Activated T-helper 17 cell treated with anti-CD3 and anti-CD28 coated beads, Interleukin-2, amount 50 U/mL, for 72 hours (primary cell): Measurements from ENCODE around the gene U2AF1. TPM values are rescaled to one million over a fixed set of nuclear protein-coding genes. Genes with fewer than 3 reads are reported as not detected.
"Not testable (repeated sequence)": the region's sequence is repeated elsewhere in the genome, so short reads cannot be mapped to it uniquely, and the experiment has no call there.

ENCODE experiments used
- ATAC-seq: fragments of 150-1000 bp; cut with Tn5 transposase; replicated peaks from 2 replicates; pipeline ENCODE4 v1.10.0; 2021; ENCODE audit warnings: mild to moderate bottlenecking, moderate library complexity
- H3K27ac Mint-ChIP-seq: one replicate; pipeline ENCODE4 v1.8.0; 2022; ENCODE audit warnings: mixed read lengths
- H3K27me3 Mint-ChIP-seq: one replicate; pipeline ENCODE4 v1.8.0; 2022; ENCODE audit warnings: mixed read lengths
- H3K36me3 Mint-ChIP-seq: one replicate; pipeline ENCODE4 v1.8.0; 2022; ENCODE audit warnings: low read depth, mild to moderate bottlenecking, mixed read lengths
- H3K4me1 Mint-ChIP-seq: one replicate; pipeline ENCODE4 v1.8.0; 2022; ENCODE audit warnings: mixed read lengths
- H3K4me3 Mint-ChIP-seq: one replicate; pipeline ENCODE4 v1.8.0; 2022; ENCODE audit warnings: mild to moderate bottlenecking, mixed read lengths
- H3K9me3 Mint-ChIP-seq: one replicate; pipeline ENCODE4 v1.8.0; 2022; ENCODE audit warnings: mixed read lengths
- total RNA-seq, 2 donors: library from RNA; stranded (reverse); gene quantifications; one replicate each; pipeline ENCODE4 v1.2.3, GENCODE V29; 2022

Gene U2AF1
- 10 to 100 TPM; 19.3 to 30.7 TPM for total RNA-seq

GRCh38 chr21:43106965-43107793, at the start of gene U2AF1:
U2AF1 (minus strand) TSS chr21:43107570; CDS start chr21:43107494, 76 bp downstream.
- H3K36me3 Mint-ChIP-seq, H3K27me3 Mint-ChIP-seq, H3K4me3 Mint-ChIP-seq, H3K27ac Mint-ChIP-seq, H3K4me1 Mint-ChIP-seq, H3K9me3 Mint-ChIP-seq: not testable (repeated sequence)
- peak; percentile 89 for ATAC-seq

DNA sequence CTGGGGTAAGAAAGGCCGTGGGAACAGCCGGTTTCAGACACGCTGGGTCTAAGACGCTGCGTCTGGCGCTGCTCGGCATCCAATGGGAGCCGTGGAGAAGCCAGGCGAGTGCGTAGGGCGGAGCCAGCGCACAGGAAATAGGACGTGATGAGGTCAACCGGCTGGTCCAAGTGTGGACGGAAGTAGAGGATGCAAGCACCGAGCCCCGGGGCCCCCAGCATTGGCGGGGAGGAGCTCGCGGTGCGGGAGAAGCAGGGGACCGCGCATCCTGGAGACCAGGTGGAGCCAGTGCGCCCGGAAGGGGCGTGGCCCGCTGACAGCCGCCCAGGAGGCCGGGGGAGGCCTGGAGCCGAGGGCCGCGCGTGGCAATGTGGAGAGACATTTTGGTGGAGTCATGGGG, 46.2 kb upstream of the U2AF1 start:
- not testable (repeated sequence) for H3K9me3 Mint-ChIP-seq, H3K27ac Mint-ChIP-seq, H3K4me3 Mint-ChIP-seq, ATAC-seq, H3K36me3 Mint-ChIP-seq, H3K27me3 Mint-ChIP-seq, H3K4me1 Mint-ChIP-seq

DNA sequence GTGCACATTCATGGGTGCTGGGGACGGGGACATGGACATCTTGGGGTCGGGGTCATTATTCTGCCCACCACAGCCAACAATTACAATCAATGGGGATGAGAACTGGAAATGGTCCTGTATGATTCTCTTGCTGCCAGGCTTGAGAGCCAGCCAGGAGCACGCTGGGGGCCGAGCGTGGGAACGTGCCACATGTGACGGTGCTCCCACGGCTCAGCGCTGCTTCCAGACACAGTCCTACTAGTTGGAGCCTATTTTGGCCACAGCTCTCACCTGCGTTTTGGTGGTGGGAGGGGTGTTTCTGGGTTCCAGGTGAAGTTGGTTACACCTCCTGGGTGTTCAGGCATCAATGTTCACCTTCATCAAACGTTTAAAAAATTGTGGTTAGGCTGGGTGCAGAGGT, 42.0 kb upstream of the U2AF1 start:
- not testable (repeated sequence) for ATAC-seq

GRCh38 chr21:43147999-43148398, 40.6 kb upstream of the U2AF1 start:
- not testable (repeated sequence) for ATAC-seq, H3K27ac Mint-ChIP-seq, H3K27me3 Mint-ChIP-seq

More for the DNA sequence above, 42.0 kb upstream of the U2AF1 start:
- H3K27ac Mint-ChIP-seq, H3K4me1 Mint-ChIP-seq, H3K4me3 Mint-ChIP-seq, H3K9me3 Mint-ChIP-seq, H3K27me3 Mint-ChIP-seq, H3K36me3 Mint-ChIP-seq: not testable (repeated sequence)

GRCh38 chr21:43146637-43147036, 39.3 kb upstream of the U2AF1 start:
- H3K4me1 Mint-ChIP-seq, H3K27me3 Mint-ChIP-seq, H3K27ac Mint-ChIP-seq, ATAC-seq, H3K36me3 Mint-ChIP-seq, H3K9me3 Mint-ChIP-seq, H3K4me3 Mint-ChIP-seq: not testable (repeated sequence)

More at GRCh38 chr21:43147999-43148398, 40.6 kb upstream of the U2AF1 start:
- H3K9me3 Mint-ChIP-seq, H3K36me3 Mint-ChIP-seq, H3K4me1 Mint-ChIP-seq, H3K4me3 Mint-ChIP-seq: not testable (repeated sequence)

DNA sequence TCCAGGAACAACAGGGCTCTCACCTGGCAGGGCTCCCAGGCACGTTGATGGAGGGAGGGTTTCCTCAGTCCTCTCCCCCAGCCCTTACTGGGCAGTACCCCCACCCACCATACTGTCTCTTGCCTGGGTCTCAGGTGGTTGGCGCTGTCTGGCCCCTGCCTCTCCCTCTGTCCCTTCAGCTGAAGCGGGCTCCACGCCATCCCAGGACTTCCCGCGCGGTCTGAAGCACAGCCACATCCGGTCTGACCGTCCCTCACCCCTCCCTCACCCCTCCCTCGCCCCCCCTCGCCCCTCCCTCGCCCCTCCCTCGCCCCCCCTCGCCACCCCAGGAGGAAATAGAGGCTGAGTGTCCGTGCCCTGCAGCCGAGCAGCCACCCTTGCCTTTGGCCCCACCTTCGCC, 34.0 kb upstream of the U2AF1 start:
- H3K36me3 Mint-ChIP-seq, H3K4me1 Mint-ChIP-seq, H3K27me3 Mint-ChIP-seq, H3K4me3 Mint-ChIP-seq, ATAC-seq, H3K27ac Mint-ChIP-seq, H3K9me3 Mint-ChIP-seq: not testable (repeated sequence)

GRCh38 chr21:43138944-43139343, 31.6 kb upstream of the U2AF1 start:
- not testable (repeated sequence) for H3K9me3 Mint-ChIP-seq, H3K27me3 Mint-ChIP-seq, H3K27ac Mint-ChIP-seq, H3K36me3 Mint-ChIP-seq, H3K4me3 Mint-ChIP-seq, H3K4me1 Mint-ChIP-seq
- peak; percentile 37 for ATAC-seq

- not testable (repeated sequence) for H3K36me3 Mint-ChIP-seq, H3K27ac Mint-ChIP-seq, H3K27me3 Mint-ChIP-seq, H3K4me3 Mint-ChIP-seq, H3K4me1 Mint-ChIP-seq, H3K9me3 Mint-ChIP-seq, ATAC-seq
Observed at GRCh38 chr21:43134520-43134919, 27.1 kb upstream of the U2AF1 start.

DNA sequence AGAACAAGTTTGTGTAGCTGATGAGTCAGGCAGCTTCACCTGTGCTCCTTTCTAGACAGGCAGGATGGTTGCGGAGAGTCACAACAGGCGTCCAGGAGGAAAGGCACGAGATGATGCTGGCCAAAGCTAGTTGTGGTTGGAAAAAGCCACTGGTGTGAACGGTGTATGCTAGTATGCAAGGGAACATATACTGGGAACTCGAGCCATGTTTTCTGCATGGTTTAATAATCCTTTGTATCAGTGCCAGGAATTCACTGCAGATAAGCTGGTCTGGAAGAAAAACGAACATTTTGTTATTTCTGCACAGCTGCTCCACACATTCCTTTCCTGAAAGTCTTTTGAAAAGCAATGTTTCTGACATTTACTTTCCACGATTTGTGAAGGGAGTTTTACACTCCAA, 22.7 kb upstream of the U2AF1 start:
- H3K36me3 Mint-ChIP-seq, H3K27me3 Mint-ChIP-seq, ATAC-seq, H3K4me3 Mint-ChIP-seq, H3K9me3 Mint-ChIP-seq, H3K27ac Mint-ChIP-seq, H3K4me1 Mint-ChIP-seq: not testable (repeated sequence)

GRCh38 chr21:43115956-43116355, 8.6 kb upstream of the U2AF1 start:
- not testable (repeated sequence) for H3K27me3 Mint-ChIP-seq, H3K4me1 Mint-ChIP-seq, H3K4me3 Mint-ChIP-seq, H3K27ac Mint-ChIP-seq, H3K36me3 Mint-ChIP-seq, H3K9me3 Mint-ChIP-seq, ATAC-seq

DNA sequence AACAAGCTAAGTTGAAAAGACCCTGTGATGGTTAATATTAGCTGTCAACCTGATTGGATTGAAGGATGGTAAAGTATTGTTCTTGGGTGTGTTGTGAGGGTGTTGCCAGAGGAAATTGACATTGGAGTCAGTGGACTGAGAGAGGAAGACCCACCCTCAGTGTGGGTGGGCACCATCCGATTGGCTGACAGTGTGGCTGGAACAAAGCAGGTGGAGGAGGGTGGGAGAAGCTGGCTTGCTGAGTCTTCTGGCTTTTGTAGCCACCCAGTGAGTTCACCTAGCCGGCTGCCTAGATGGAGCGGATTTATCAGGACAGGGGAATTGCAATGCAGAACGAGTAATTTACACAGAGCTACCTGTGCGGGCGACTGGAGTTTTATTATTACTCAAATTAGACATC, 7.1 kb upstream of the U2AF1 start:
- ATAC-seq, H3K27me3 Mint-ChIP-seq, H3K27ac Mint-ChIP-seq, H3K4me1 Mint-ChIP-seq, H3K4me3 Mint-ChIP-seq, H3K36me3 Mint-ChIP-seq, H3K9me3 Mint-ChIP-seq: not testable (repeated sequence)

GRCh38 chr21:43109006-43109405, 1.6 kb upstream of the U2AF1 start:
- H3K27me3 Mint-ChIP-seq, H3K4me3 Mint-ChIP-seq, H3K36me3 Mint-ChIP-seq, H3K4me1 Mint-ChIP-seq, H3K27ac Mint-ChIP-seq, H3K9me3 Mint-ChIP-seq: not testable (repeated sequence)
- ATAC-seq: peak; percentile 74

DNA sequence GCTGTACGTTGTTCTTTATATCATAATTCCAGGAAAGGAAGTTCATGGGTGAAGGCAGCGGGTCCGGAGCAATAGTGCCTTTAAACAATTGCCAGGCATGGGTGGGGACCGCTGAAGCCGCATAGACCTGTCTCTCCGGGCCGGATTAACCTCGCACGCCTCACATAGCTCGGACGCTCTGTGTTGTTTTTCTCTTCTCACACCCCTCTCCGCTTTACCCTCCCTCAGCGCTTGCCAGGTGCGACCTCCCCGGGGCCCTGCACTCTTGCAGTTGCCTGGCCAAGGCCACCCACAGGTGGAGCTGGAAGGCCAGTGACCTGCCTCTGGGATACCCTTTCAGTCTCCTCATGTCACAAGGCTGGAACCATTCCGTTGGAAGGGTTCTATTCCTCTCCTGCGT, 807 bp upstream of the U2AF1 start:
- not testable (repeated sequence) for H3K4me3 Mint-ChIP-seq, H3K27me3 Mint-ChIP-seq, H3K27ac Mint-ChIP-seq, H3K36me3 Mint-ChIP-seq, H3K9me3 Mint-ChIP-seq, H3K4me1 Mint-ChIP-seq
- peak; percentile 22 for ATAC-seq

- H3K27me3 Mint-ChIP-seq, H3K27ac Mint-ChIP-seq, H3K9me3 Mint-ChIP-seq, ATAC-seq, H3K36me3 Mint-ChIP-seq, H3K4me3 Mint-ChIP-seq, H3K4me1 Mint-ChIP-seq: not testable (repeated sequence)
Observed at GRCh38 chr21:43107794-43108137, 396 bp upstream of the U2AF1 start.

DNA sequence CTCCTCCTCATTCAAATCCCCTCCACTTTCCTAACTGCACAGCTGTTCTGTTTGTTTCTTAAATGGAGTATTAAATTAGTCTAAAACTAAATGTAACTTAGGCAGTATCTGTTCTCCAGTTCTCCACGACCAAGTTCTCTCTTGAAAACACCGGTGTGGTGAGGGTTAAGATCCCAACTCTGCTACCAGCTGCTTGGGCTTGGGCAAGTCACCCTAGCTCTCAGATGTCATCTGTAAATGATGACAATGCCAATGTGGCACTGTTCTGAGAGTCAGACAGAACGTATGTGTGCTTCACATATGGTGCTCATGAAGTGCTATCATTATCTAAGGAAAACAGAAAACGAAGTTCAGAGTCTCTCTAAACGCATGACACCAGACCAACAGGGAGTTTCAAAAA, 2.7 kb downstream of the U2AF1 start:
- H3K36me3 Mint-ChIP-seq, H3K27ac Mint-ChIP-seq, H3K27me3 Mint-ChIP-seq, H3K4me3 Mint-ChIP-seq, ATAC-seq, H3K4me1 Mint-ChIP-seq, H3K9me3 Mint-ChIP-seq: not testable (repeated sequence)

GRCh38 chr21:43102281-43102680, 5.1 kb downstream of the U2AF1 start:
- not testable (repeated sequence) for H3K9me3 Mint-ChIP-seq, H3K4me1 Mint-ChIP-seq, H3K36me3 Mint-ChIP-seq, H3K27ac Mint-ChIP-seq, H3K27me3 Mint-ChIP-seq, H3K4me3 Mint-ChIP-seq
- peak; percentile 50 for ATAC-seq
